Ovary (tissue), 3 donors: ENCODE results near the gene DSCAM.

Experiments used
- EP300 ChIP-seq: sonication (generic); formaldehyde crosslinking; IDR thresholded peaks from one replicate; pipeline ENCODE4 v1.6.1; 2017; ENCODE audit warnings: antibody characterized with exemption
- POLR2A ChIP-seq: fragments of 450-650 bp; IDR thresholded peaks from one replicate; pipeline ENCODE4 v1.6.1; 2017; ENCODE audit warnings: antibody characterized with exemption, mild to moderate bottlenecking, moderate library complexity
- TF ChIP-seq, protein P1 (sequence below), 3 donors: fragments of 450-650 bp in 2 of 3; fragments of 200-600 bp in 1 of 3; IDR thresholded peaks; one replicate each; pipeline versions ENCODE4 v1.5.1 to v1.8.0; 2016 to 2022; ENCODE audit warnings: antibody characterized with exemption in 3 of 3, mild to moderate bottlenecking in 1 of 3
- donor health status: DM: no; HTN: no; CAD: no.

DNA sequence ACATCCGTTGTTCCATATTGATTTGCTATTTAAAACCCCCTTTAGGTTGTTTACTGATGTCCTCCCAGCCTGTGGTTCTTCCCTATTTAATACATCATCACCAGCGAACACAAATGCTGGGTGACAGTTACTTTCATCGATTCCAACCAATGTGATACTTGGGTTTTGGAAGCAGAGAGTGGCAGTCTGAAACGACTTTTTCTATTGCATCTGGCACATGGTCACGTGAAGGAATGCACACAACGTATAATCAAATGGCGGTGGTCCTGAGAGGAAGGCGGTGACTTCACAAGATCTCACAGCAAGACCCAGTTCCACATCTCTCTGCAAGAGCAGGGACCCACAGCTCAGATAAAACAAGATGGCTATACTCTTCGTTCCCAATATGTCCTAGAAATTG is 213.9 kb downstream of the DSCAM start:
- TF ChIP-seq EP300: no peak
- TF ChIP-seq, protein P1, sequence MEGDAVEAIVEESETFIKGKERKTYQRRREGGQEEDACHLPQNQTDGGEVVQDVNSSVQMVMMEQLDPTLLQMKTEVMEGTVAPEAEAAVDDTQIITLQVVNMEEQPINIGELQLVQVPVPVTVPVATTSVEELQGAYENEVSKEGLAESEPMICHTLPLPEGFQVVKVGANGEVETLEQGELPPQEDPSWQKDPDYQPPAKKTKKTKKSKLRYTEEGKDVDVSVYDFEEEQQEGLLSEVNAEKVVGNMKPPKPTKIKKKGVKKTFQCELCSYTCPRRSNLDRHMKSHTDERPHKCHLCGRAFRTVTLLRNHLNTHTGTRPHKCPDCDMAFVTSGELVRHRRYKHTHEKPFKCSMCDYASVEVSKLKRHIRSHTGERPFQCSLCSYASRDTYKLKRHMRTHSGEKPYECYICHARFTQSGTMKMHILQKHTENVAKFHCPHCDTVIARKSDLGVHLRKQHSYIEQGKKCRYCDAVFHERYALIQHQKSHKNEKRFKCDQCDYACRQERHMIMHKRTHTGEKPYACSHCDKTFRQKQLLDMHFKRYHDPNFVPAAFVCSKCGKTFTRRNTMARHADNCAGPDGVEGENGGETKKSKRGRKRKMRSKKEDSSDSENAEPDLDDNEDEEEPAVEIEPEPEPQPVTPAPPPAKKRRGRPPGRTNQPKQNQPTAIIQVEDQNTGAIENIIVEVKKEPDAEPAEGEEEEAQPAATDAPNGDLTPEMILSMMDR (IDR thresholded peaks at IDR 0.05): no peak
- no peak for TF ChIP-seq POLR2A
